Stimulated activated CD4-positive, alpha-beta T cell treated with anti-CD3 and anti-CD28 coated beads, Interleukin-1b, Interleukin-23, amount 100 ng/mL, for 48 hours (primary cell): ENCODE measurements around the gene ALG5.

Source experiments
- DNase-seq: peaks from one replicate; pipeline ENCODE4 v3.0.0-alpha.2; 2020

The ALG5 gene

GRCh38 chr13:36913463-36913862 lies 85.7 kb downstream of the ALG5 start:
- no peak for DNase-seq

GRCh38 chr13:36912973-36913372 lies 86.2 kb downstream of the ALG5 start:
- DNase-seq = no peak

- DNase-seq = no peak
Observed at GRCh38 chr13:36912369-36912768, 86.8 kb downstream of the ALG5 start.

GRCh38 chr13:36910545-36910944 lies 88.6 kb downstream of the ALG5 start:
- DNase-seq = no peak

- DNase-seq = no peak
Observed at GRCh38 chr13:36907821-36908220, 91.3 kb downstream of the ALG5 start.

GRCh38 chr13:36907266-36907665 lies 91.9 kb downstream of the ALG5 start:
- DNase-seq = no peak

GRCh38 chr13:36905944-36906343 lies 93.2 kb downstream of the ALG5 start:
- no peak for DNase-seq

GRCh38 chr13:36903925-36904595 lies 95.1 kb downstream of the ALG5 start:
- DNase-seq = no peak
